HepG2 (cell line): Measurements from ENCODE around the gene MXI1. TPM values are rescaled to one million over a fixed set of nuclear protein-coding genes. Genes with fewer than 3 reads are reported as not detected.

ENCODE experiments used
- ASH2L ChIP-seq: fragments of 300-600, 200-600 bp; sonication (generic); IDR thresholded peaks from 2 replicates; pipeline ENCODE4 v1.7.0; 2017; ENCODE audit warnings: low read depth, mild to moderate bottlenecking, moderate library complexity, mixed read lengths, low read length; ENCODE audit not compliant: insufficient read length
- CC2D1A ChIP-seq: sonication (generic); formaldehyde crosslinking; IDR thresholded peaks from 2 replicates; pipeline ENCODE4 v1.8.1; 2023; ENCODE audit warnings: mild to moderate bottlenecking, missing genetic modification reagents
- CHD2 ChIP-seq: IDR thresholded peaks from 2 replicates; pipeline ENCODE4 v1.6.1; 2011; ENCODE audit warnings: low read depth, low read length, improper control_type of control experiment
- FOSL2 ChIP-seq: sonication (generic); formaldehyde crosslinking; IDR thresholded peaks from 2 replicates; pipeline ENCODE4 v1.4.0; 2020; ENCODE audit warnings: missing genetic modification reagents
- HMG20B ChIP-seq: conservative IDR thresholded peaks from 2 replicates; pipeline ENCODE4 v1.6.1; 2016; ENCODE audit warnings: missing genetic modification reagents, missing compliant biosample characterization
- KMT2A ChIP-seq: sonication (generic); formaldehyde crosslinking; IDR thresholded peaks from 2 replicates; pipeline ENCODE4 v1.4.0; 2020; ENCODE audit warnings: missing genetic modification reagents
- MTA3 ChIP-seq: sonication (generic); formaldehyde crosslinking; IDR thresholded peaks from 2 replicates; pipeline ENCODE4 v1.4.0; 2020; ENCODE audit warnings: missing genetic modification reagents
- MYC ChIP-seq: sonication (generic); formaldehyde crosslinking; IDR thresholded peaks from 2 replicates; pipeline ENCODE4 v1.9.0; 2021; ENCODE audit warnings: missing genetic modification reagents, borderline replicate concordance
- PHF20 ChIP-seq: sonication (generic); formaldehyde crosslinking; IDR thresholded peaks from 2 replicates; pipeline ENCODE4 v1.5.0; 2020; ENCODE audit warnings: mild to moderate bottlenecking, missing genetic modification reagents
- PHF8 ChIP-seq: sonication (generic); formaldehyde crosslinking; IDR thresholded peaks from 2 replicates; pipeline ENCODE4 v1.5.0; 2020; ENCODE audit warnings: missing genetic modification reagents
- RARG ChIP-seq: sonication (generic); formaldehyde crosslinking; IDR thresholded peaks from 2 replicates; pipeline ENCODE4 v1.4.0; 2020; ENCODE audit warnings: low read depth, mild to moderate bottlenecking, missing genetic modification reagents
- RBAK ChIP-seq: sonication (generic); formaldehyde crosslinking; IDR thresholded peaks from 2 replicates; pipeline ENCODE4 v1.5.1; 2020; ENCODE audit warnings: mild to moderate bottlenecking, missing genetic modification reagents
- SIX1 ChIP-seq: sonication (generic); formaldehyde crosslinking; IDR thresholded peaks from 2 replicates; pipeline ENCODE4 v1.4.0; 2020; ENCODE audit warnings: missing genetic modification reagents, borderline replicate concordance
- SKI ChIP-seq: fragments of 450-650 bp; IDR thresholded peaks from one replicate; pipeline ENCODE4 v1.6.1; 2018; ENCODE audit warnings: mild to moderate bottlenecking; ENCODE audit not compliant: partially characterized antibody
- SOX13 ChIP-seq, 3 experiments: fragments of 450-650 bp in 1 of 3; sonication (generic) in 1 of 3; formaldehyde crosslinking in 1 of 3; IDR thresholded peaks in 2 of 3; conservative IDR thresholded peaks in 1 of 3; 2 replicates each; pipeline versions ENCODE4 v1.5.0 to v1.6.1; 2016 to 2020; ENCODE audit warnings: antibody characterized with exemption in 1 of 3, mild to moderate bottlenecking in 1 of 3, missing compliant biosample characterization in 1 of 3, missing genetic modification reagents in 1 of 3, moderate library complexity in 1 of 3
- SRY ChIP-seq: sonication (generic); formaldehyde crosslinking; IDR thresholded peaks from 2 replicates; pipeline ENCODE4 v1.8.0; 2022; ENCODE audit warnings: mild to moderate bottlenecking, missing genetic modification reagents
- ZEB1 ChIP-seq: IDR thresholded peaks from 2 replicates; pipeline ENCODE4 v1.6.1; 2012; ENCODE audit warnings: mild to moderate bottlenecking, low read depth, inconsistent platforms; ENCODE audit not compliant: insufficient replicate concordance
- ZMYM3 ChIP-seq: sonication (generic); formaldehyde crosslinking; IDR thresholded peaks from 2 replicates; pipeline ENCODE4 v1.5.1; 2020; ENCODE audit warnings: mild to moderate bottlenecking, missing genetic modification reagents
- ZNF12 ChIP-seq: sonication (generic); formaldehyde crosslinking; IDR thresholded peaks from 2 replicates; pipeline ENCODE4 v1.5.0; 2020; ENCODE audit warnings: missing genetic modification reagents
- ZNF143 ChIP-seq: sonication (generic); formaldehyde crosslinking; IDR thresholded peaks from 2 replicates; pipeline ENCODE4 v1.4.0; 2020; ENCODE audit warnings: missing genetic modification reagents
- ZNF160 ChIP-seq: sonication (generic); formaldehyde crosslinking; IDR thresholded peaks from 2 replicates; pipeline ENCODE4 v1.8.0; 2022; ENCODE audit warnings: mild to moderate bottlenecking, inconsistent platforms, missing genetic modification reagents
- ZNF256 ChIP-seq: sonication (generic); formaldehyde crosslinking; conservative IDR thresholded peaks from 2 replicates; pipeline ENCODE4 v1.4.0; 2020; ENCODE audit warnings: missing genetic modification reagents
- ZNF335 ChIP-seq: sonication (generic); formaldehyde crosslinking; IDR thresholded peaks from 2 replicates; pipeline ENCODE4 v1.4.0; 2020; ENCODE audit warnings: missing genetic modification reagents
- ZNF558 ChIP-seq: sonication (generic); formaldehyde crosslinking; IDR thresholded peaks from 2 replicates; pipeline ENCODE4 v1.9.0; 2022; ENCODE audit warnings: mild to moderate bottlenecking, missing genetic modification reagents, borderline replicate concordance
- ZNF777 ChIP-seq: sonication (generic); formaldehyde crosslinking; IDR thresholded peaks from 2 replicates; pipeline ENCODE4 v1.4.0; 2020; ENCODE audit warnings: missing genetic modification reagents
- ZNF816 ChIP-seq: sonication (generic); formaldehyde crosslinking; IDR thresholded peaks from 2 replicates; pipeline ENCODE4 v1.8.0; 2022; ENCODE audit warnings: missing genetic modification reagents, mild to moderate bottlenecking, borderline replicate concordance
- polyA plus RNA-seq, 8 experiments: library from polyadenylated mRNA; depleted of rRNA in 3 of 8; stranded (reverse) in 7 of 8; unstranded in 1 of 8; fragments of >200 nt; fragmentation: Illumina TruSeq in 4 of 8; extraction: Trizol in 4 of 8; gene quantifications; 2 replicates each; pipeline versions ENCODE4 v1.2.1 to v1.2.3, GENCODE V29; 2011 to 2016; ENCODE audit warnings: low read depth in 4 of 8, missing spikeins in 1 of 8, mixed read lengths in 1 of 8; ENCODE audit not compliant: insufficient read depth in 1 of 8
- total RNA-seq, 5 experiments: library from RNA; depleted of rRNA; stranded (reverse); fragments of >200 nt; fragmentation: Illumina TruSeq; extraction: Trizol; gene quantifications; 2 replicates each; pipeline ENCODE4 v1.2.3, GENCODE V29; 2016; ENCODE audit warnings: low read depth in 1 of 5
- TF ChIP-seq, protein P1 (sequence below): sonication (generic); formaldehyde crosslinking; IDR thresholded peaks from 2 replicates; pipeline ENCODE4 v1.4.0; 2020; ENCODE audit warnings: low read depth, missing genetic modification reagents

Gene MXI1
- total and polyA plus RNA-seq, 2 of the 13 experiments (the other 11 are each of a cell fraction or from before 2014, with no cell fraction given) = 6.6 to 22.0 TPM

GRCh38 chr10:110207011-110207804 lies at the start of gene MXI1 (continued):
- TF ChIP-seq HMG20B = no peak
- peak; percentile 97 for TF ChIP-seq ZMYM3 (CRISPR knock-in tag)
- peak; percentile 72 for TF ChIP-seq ZNF777 (CRISPR knock-in tag)
- peak; percentile 49; the same call in 1 of the 2 replicates for TF ChIP-seq PHF20 (CRISPR knock-in tag)
- no peak for TF ChIP-seq CC2D1A (CRISPR knock-in tag)
- peak; percentile 39; the same call in 1 of the 2 replicates for TF ChIP-seq ZNF558 (CRISPR knock-in tag)
- TF ChIP-seq ZNF160 (CRISPR knock-in tag) = peak; percentile 50; the same call in 1 of the 2 replicates
- TF ChIP-seq ZNF816 (CRISPR knock-in tag) = no peak
- TF ChIP-seq CHD2 = no peak
- TF ChIP-seq SOX13 (IDR thresholded peaks at IDR 0.05) = no peak
- TF ChIP-seq SOX13 (CRISPR knock-in tag; conservative IDR thresholded peaks at IDR 0.05 in 1 of 2, IDR thresholded peaks at IDR 0.05 in 1 of 2) = peak in 1 of 2 experiments; percentile 24; a peak in 1 of 4 replicates
- no peak for TF ChIP-seq RBAK (CRISPR knock-in tag)
- TF ChIP-seq MYC (CRISPR knock-in tag) = peak; percentile 60; the same call in 1 of the 2 replicates
- no peak for TF ChIP-seq MTA3 (CRISPR knock-in tag)
- no peak for TF ChIP-seq SKI
- TF ChIP-seq SRY = no peak
- TF ChIP-seq ASH2L = peak; percentile 45
- TF ChIP-seq ZNF335 (CRISPR knock-in tag) = 0 out of 2 replicates have a peak, but pooled peaks have one; percentile 54
- peak; percentile 69; the same call in 1 of the 2 replicates for TF ChIP-seq KMT2A
- TF ChIP-seq FOSL2 (CRISPR knock-in tag) = peak; percentile 45; the same call in 1 of the 2 replicates
- 0 out of 2 replicates have a peak, but pooled peaks have one; percentile 50 for TF ChIP-seq ZNF256
- TF ChIP-seq SIX1 (CRISPR knock-in tag) = 0 out of 2 replicates have a peak, but pooled peaks have one; percentile 15
- TF ChIP-seq RARG = no peak
- TF ChIP-seq, protein P1, sequence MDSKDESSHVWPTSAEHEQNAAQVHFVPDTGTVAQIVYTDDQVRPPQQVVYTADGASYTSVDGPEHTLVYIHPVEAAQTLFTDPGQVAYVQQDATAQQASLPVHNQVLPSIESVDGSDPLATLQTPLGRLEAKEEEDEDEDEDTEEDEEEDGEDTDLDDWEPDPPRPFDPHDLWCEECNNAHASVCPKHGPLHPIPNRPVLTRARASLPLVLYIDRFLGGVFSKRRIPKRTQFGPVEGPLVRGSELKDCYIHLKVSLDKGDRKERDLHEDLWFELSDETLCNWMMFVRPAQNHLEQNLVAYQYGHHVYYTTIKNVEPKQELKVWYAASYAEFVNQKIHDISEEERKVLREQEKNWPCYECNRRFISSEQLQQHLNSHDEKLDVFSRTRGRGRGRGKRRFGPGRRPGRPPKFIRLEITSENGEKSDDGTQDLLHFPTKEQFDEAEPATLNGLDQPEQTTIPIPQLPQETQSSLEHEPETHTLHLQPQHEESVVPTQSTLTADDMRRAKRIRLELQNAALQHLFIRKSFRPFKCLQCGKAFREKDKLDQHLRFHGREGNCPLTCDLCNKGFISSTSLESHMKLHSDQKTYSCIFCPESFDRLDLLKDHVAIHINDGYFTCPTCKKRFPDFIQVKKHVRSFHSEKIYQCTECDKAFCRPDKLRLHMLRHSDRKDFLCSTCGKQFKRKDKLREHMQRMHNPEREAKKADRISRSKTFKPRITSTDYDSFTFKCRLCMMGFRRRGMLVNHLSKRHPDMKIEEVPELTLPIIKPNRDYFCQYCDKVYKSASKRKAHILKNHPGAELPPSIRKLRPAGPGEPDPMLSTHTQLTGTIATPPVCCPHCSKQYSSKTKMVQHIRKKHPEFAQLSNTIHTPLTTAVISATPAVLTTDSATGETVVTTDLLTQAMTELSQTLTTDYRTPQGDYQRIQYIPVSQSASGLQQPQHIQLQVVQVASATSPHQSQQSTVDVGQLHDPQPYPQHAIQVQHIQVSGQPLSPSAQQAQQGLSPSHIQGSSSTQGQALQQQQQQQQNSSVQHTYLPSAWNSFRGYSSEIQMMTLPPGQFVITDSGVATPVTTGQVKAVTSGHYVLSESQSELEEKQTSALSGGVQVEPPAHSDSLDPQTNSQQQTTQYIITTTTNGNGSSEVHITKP (CRISPR knock-in tag) = peak; percentile 57; the same call in 1 of the 2 replicates
- peak; percentile 68 for TF ChIP-seq PHF8 (CRISPR knock-in tag)
- TF ChIP-seq ZEB1 = peak; percentile 32
- peak; percentile 64; the same call in 1 of the 2 replicates for TF ChIP-seq ZNF12 (CRISPR knock-in tag)
- peak; percentile 48; the same call in 1 of the 2 replicates for TF ChIP-seq ZNF143 (CRISPR knock-in tag)
